ENCODE data around the gene KDM4C. TPM values are rescaled to one million over a fixed set of nuclear protein-coding genes. Genes with fewer than 3 reads are reported as not detected.

The KDM4C gene
- total and polyA plus RNA-seq, 2 of the 8 experiments (the other 6 are each of a cell fraction or from before 2014, with no cell fraction given), result 13.0 to 26.1 TPM

DNA sequence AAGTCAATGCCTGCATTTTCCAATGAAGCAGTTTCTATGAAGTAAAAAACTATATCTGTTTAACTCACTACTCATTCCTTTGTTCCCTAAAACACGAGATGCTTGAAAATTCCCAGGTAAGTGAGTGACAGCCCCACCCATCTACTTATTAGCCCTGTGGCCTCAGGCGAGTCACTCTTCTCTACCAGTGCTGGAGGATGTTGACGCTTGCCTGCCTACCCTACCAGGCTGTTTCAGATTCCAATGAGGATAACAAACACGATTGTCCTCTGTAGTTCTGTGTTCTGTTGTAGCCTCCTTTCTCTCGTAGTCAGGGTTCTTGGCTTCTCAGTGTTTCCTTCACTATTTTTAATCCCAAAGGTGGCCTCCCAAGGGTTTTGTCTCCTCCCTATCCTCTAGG, 388.8 kb downstream of the KDM4C start:
- no peaks in the 10 kb centered on the region for H4K20me1 ChIP-seq (replicated peaks in 1 of 2; ENCODE audit: control insufficient read depth in 1 of 2, insufficient read depth in 2 of 2, low read length in 2 of 2)
- no peak overlapping the region for H3K14ac ChIP-seq (ENCODE audit: insufficient read length)
- WGBS, 2 experiments (ENCODE audit: extremely low coverage in 1 of 2, insufficient coverage in 1 of 2, insufficient read length in 1 of 2, insufficient replicate concordance in 2 of 2, low coverage in 1 of 2, low lambda C conversion rate in 2 of 2, missing lambda C conversion rate in 1 of 2), result 72% methylated on average over 5 of the region's 5 CpGs; no CpG with 5 or more reads in 1 of the 2 experiments

More for the DNA sequence above, 388.8 kb downstream of the KDM4C start:
- Histone ChIP-seq H2BK15ac (ENCODE audit: low read length) (no peak overlapping the region), H3K36me3 (ENCODE audit: control insufficient read depth in 2 of 4, insufficient read depth in 4 of 4, low read length in 3 of 4) (no peaks in the 10 kb centered on the region), H4K91ac (replicated peaks; ENCODE audit: insufficient read length, low read length) (no peak overlapping the region), H3K4me2 (ENCODE audit: insufficient read depth in 1 of 2, low read depth in 2 of 2, low read length in 2 of 2) (no peak overlapping the region), H3K56ac (replicated peaks; ENCODE audit: insufficient read length, low read depth, low read length) (no peak overlapping the region), H2BK120ac (replicated peaks; ENCODE audit: low read depth, low read length) (no peak overlapping the region), H3K79me1 (ENCODE audit: low read depth, low read length) (peaks cover 2% of the 10 kb centered on the region; the same call in 1 of the 2 replicates), H2BK5ac (ENCODE audit: low read depth, low read length) (no peak overlapping the region), H3K23ac (ENCODE audit: insufficient read length) (no peak overlapping the region), H3K4me3 (ENCODE audit: extremely low read depth in 1 of 4, insufficient read depth in 2 of 4, low read depth in 3 of 4, low read length in 4 of 4) (no peak overlapping the region), H3K9me3 (ENCODE audit: insufficient read depth in 2 of 2, low read depth in 1 of 2, low read length in 1 of 2) (no peaks in the 10 kb centered on the region), H3K27me3 (replicated peaks in 1 of 4; ENCODE audit: control insufficient read depth in 3 of 4, extremely low read depth in 1 of 4, insufficient read depth in 3 of 4, low read length in 3 of 4) (no peaks in the 10 kb centered on the region), H3K27ac (ENCODE audit: low read depth, low read length) (no peak overlapping the region), H2AK5ac (ENCODE audit: low read depth, low read length) (no peak overlapping the region), H2BK20ac (ENCODE audit: low read length) (no peak overlapping the region), H4K8ac (ENCODE audit: extremely low read depth, insufficient read depth, low read length) (no peak overlapping the region), H4K5ac (ENCODE audit: insufficient read length, low read depth, low read length) (no peak overlapping the region), H3K4ac (replicated peaks; ENCODE audit: insufficient read length, low read depth, low read length) (no peak overlapping the region), H3K4me1 (replicated peaks in 1 of 4; ENCODE audit: control insufficient read depth in 3 of 4, insufficient read depth in 4 of 4, low read length in 3 of 4) (peaks cover 0 to 3% (median 0%) of the 10 kb centered on the region in 4 experiments; a peak in 1 of 7 replicates), H2AFZ (ENCODE audit: low read length) (no peak overlapping the region), H2BK12ac (ENCODE audit: low read depth, low read length) (no peak overlapping the region), H3K18ac (ENCODE audit: extremely low read depth, low read length) (no peak overlapping the region), H3K79me2 (ENCODE audit: control insufficient read depth in 1 of 2, insufficient read depth in 2 of 2, low read length in 2 of 2) (no peaks in the 10 kb centered on the region), H3K23me2 (ENCODE audit: low read depth, low read length) (no peaks in the 10 kb centered on the region), H3K9ac (replicated peaks in 1 of 4; ENCODE audit: extremely low read depth in 1 of 4, low read depth in 3 of 4, low read length in 3 of 4) (no peak overlapping the region)
- DNase-seq (ENCODE audit: low read depth in 1 of 2, low spot score in 2 of 2), result no peak
- TF ChIP-seq JUN (IDR thresholded peaks at IDR 0.05; ENCODE audit: low read depth, low read length), result no peak
- TF ChIP-seq, protein P1, sequence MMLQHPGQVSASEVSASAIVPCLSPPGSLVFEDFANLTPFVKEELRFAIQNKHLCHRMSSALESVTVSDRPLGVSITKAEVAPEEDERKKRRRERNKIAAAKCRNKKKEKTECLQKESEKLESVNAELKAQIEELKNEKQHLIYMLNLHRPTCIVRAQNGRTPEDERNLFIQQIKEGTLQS (IDR thresholded peaks at IDR 0.05; ENCODE audit: insufficient read depth, low read depth, low read length), result no peak
- TF ChIP-seq HDAC2 (IDR thresholded peaks at IDR 0.05; ENCODE audit: borderline replicate concordance in 1 of 2, low read depth in 2 of 2, low read length in 2 of 2), result no peak
- no peak for TF ChIP-seq TBP (IDR thresholded peaks at IDR 0.05; ENCODE audit: low read depth, low read length)
- peak; percentile 19 for FAIRE-seq
- ChIA-PET POLR2A (ENCODE audit: partially characterized antibody) (no interaction called here), CTCF (ENCODE audit: partially characterized antibody) (interaction anchor here (0.9 to 1.8 kb wide), 4 partner anchors 11 to 52 kb away, joined by 3 to 6 read pairs (median 4); no protein-coding TSS in a partner anchor)

All from H1 (cell line).